ENCODE measurements around the gene NEUROD4.
"Not testable (repeated sequence)": the region's sequence is repeated elsewhere in the genome, so short reads cannot be mapped to it uniquely, and the experiment has no call there.

Gene NEUROD4
- total RNA-seq: 0 to 0.07 (median 0) reads per million in 18 experiments

- peak; percentile 71 to 79 for DNase-seq
These were observed at the start of gene NEUROD4 for GRCh38 chr12:55019784-55020183. NEUROD4 (plus strand) TSS chr12:55019974; CDS start chr12:55026440, 6,466 bp downstream.

GRCh38 chr12:54970741-54971140 lies 49.0 kb upstream of the NEUROD4 start:
- no peak for DNase-seq

GRCh38 chr12:54973556-54973955 lies 46.2 kb upstream of the NEUROD4 start:
- DNase-seq: no peak

GRCh38 chr12:54974279-54974678 lies 45.5 kb upstream of the NEUROD4 start:
- DNase-seq: no peak

GRCh38 chr12:54975272-54975671 lies 44.5 kb upstream of the NEUROD4 start:
- no peak for DNase-seq

GRCh38 chr12:54975875-54976274 lies 43.9 kb upstream of the NEUROD4 start:
- DNase-seq: no peak

GRCh38 chr12:54977155-54977554 lies 42.6 kb upstream of the NEUROD4 start:
- DNase-seq: no peak

- DNase-seq: no peak
These were observed 41.9 kb upstream of the NEUROD4 start for GRCh38 chr12:54977857-54978256.

GRCh38 chr12:54980341-54980740 lies 39.4 kb upstream of the NEUROD4 start:
- no peak for DNase-seq

GRCh38 chr12:54981796-54982195 lies 38.0 kb upstream of the NEUROD4 start:
- DNase-seq: no peak

- no peak for DNase-seq
These were observed 36.2 kb upstream of the NEUROD4 start for GRCh38 chr12:54983536-54984101.

GRCh38 chr12:54984658-54985376 lies 35.0 kb upstream of the NEUROD4 start, which contains the start of gene TESPA1:
TESPA1 (minus strand) TSS chr12:54984762; CDS start chr12:54974562, 10,200 bp downstream.
- peak; percentile 73 to 78 for DNase-seq

GRCh38 chr12:54986773-54987172 lies 33.0 kb upstream of the NEUROD4 start:
- DNase-seq: not testable (repeated sequence)

GRCh38 chr12:54987611-54988231 lies 32.1 kb upstream of the NEUROD4 start:
- DNase-seq: no peak

GRCh38 chr12:54988402-54989054 lies 31.2 kb upstream of the NEUROD4 start:
- DNase-seq: no peak

GRCh38 chr12:54989829-54990228 lies 29.9 kb upstream of the NEUROD4 start:
- no peak for DNase-seq

GRCh38 chr12:54991161-54991990 lies 28.4 kb upstream of the NEUROD4 start:
- DNase-seq: peak; percentile 8 to 27

GRCh38 chr12:54991991-54992375 lies 27.8 kb upstream of the NEUROD4 start:
- no peak for DNase-seq

GRCh38 chr12:54993181-54993835 lies 26.5 kb upstream of the NEUROD4 start:
- peak; percentile 48 to 68 for DNase-seq

GRCh38 chr12:54996205-54996604 lies 23.6 kb upstream of the NEUROD4 start:
- DNase-seq: no peak

- no peak for DNase-seq
These were observed 21.7 kb upstream of the NEUROD4 start for GRCh38 chr12:54997929-54998522.

Measured in inflammatory macrophage (primary cell).